Activated T-cell treated with anti-CD3 and anti-CD28 coated beads, Interleukin-2, amount 50 U/mL, for 72 hours (primary cell): ENCODE measurements around the gene TMPRSS7. TPM values are rescaled to one million over a fixed set of nuclear protein-coding genes. Genes with fewer than 3 reads are reported as not detected.

ENCODE experiments used
- ATAC-seq, 2 donors: fragments of 150-1000 bp; cut with Tn5 transposase; replicated peaks in 1 of 2; 2 replicates each; pipeline ENCODE4 v1.10.0; 2021; ENCODE audit warnings: moderate library complexity in 2 of 2, mild to moderate bottlenecking in 1 of 2
- DNase-seq, 2 donors: peaks; one replicate each; pipeline ENCODE4 v3.0.0; 2021 to 2022; ENCODE audit warnings: mixed read lengths in 1 of 2
- H3K27ac Mint-ChIP-seq: one replicate; pipeline ENCODE4 v1.8.0; 2022; ENCODE audit warnings: mild to moderate bottlenecking, moderate library complexity, mixed read lengths
- H3K27me3 Mint-ChIP-seq: one replicate; pipeline ENCODE4 v1.8.0; 2022; ENCODE audit warnings: low read depth, mixed read lengths
- H3K36me3 Mint-ChIP-seq, 2 donors: one replicate each; pipeline ENCODE4 v1.8.0; 2022; ENCODE audit warnings: mixed read lengths in 2 of 2, mild to moderate bottlenecking in 1 of 2; ENCODE audit not compliant: insufficient read depth in 2 of 2
- H3K4me1 Mint-ChIP-seq: one replicate; pipeline ENCODE4 v1.8.0; 2022; ENCODE audit warnings: low read depth, mixed read lengths
- H3K4me3 Mint-ChIP-seq, 2 donors: one replicate each; pipeline ENCODE4 v1.8.0; 2022; ENCODE audit warnings: mild to moderate bottlenecking in 2 of 2, mixed read lengths in 2 of 2, moderate library complexity in 2 of 2
- H3K9me3 Mint-ChIP-seq, 2 donors: one replicate each; pipeline ENCODE4 v1.8.0; 2022; ENCODE audit warnings: mixed read lengths in 2 of 2
- total RNA-seq, 2 donors: library from RNA; stranded (reverse); gene quantifications; one replicate each; pipeline ENCODE4 v1.2.3, GENCODE V29; 2022

TMPRSS7 gene
- total RNA-seq, 2 donors from 2014 or later: 0.09 to 0.17 TPM

DNA sequence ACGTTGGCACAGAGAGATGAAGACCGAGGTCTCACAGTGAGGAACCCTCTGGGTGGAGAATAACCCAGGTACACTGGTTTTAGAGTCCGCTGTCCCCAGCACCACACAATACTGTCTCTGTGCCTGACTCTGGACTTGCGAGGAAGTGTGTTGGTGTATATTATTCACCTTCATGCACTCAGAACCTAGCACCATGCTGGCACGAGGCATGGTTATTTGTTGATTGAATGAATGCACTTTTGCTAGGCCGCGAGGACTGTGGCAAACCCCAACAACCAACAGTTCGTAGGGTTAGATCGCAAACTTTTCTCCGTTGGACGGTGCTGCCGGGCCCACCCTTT, 51.2 kb downstream of the TMPRSS7 start:
- H3K9me3 Mint-ChIP-seq: no peaks in the 10 kb centered on the region
- no peak for DNase-seq
- H3K27ac Mint-ChIP-seq: no peak overlapping the region
- ATAC-seq: peak; percentile 1 to 2
- H3K27me3 Mint-ChIP-seq: peaks cover 20% of the 10 kb centered on the region
- peak overlapping the region; percentile 87 to 91 for H3K4me3 Mint-ChIP-seq
- peaks cover 29% of the 10 kb centered on the region for H3K4me1 Mint-ChIP-seq
- H3K36me3 Mint-ChIP-seq: no peaks in the 10 kb centered on the region

DNA sequence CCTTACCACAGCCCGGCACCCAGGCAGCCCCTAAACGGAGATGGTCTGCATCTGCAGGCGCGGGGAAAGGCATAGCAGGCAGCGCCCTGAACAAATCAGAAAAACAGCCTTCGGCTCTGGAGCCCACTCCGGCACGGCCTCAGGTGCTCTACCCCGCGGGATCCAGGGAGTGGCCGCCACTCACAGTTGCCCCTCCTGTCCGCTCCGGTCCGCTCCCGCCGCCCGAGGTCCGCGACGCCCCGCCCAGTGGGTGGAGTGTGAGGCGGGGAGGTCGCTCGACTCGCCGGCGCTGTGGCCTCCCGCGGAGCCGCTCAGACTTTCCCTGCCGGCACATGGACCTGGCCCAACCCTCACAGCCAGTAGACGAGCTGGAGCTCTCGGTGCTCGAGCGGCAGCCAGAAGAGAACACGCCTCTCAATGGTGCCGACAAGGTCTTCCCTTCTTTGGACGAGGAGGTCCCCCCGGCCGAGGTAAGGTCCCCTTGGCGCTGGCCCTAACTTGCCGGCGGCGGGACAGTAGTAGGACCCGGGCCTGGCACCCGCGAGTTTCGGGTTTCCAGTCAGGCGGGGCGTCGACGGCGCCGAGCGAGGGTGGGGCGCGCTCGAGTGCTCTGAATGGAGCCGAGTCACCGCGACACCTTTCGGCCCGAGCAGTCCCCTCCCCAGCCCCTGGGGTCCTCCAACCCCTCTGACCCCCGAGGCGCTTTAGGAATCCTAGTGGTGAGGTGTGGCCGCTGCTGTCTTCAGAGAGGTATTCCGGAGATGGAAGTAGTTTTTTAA, 51.7 kb downstream of the TMPRSS7 start, which contains the start of gene C3orf52:
TSS of gene C3orf52 (plus strand) at position 314 of the 779 bp plus-strand sequence. CDS start at position 333, 19 bp downstream.
- ATAC-seq (peak; percentile 94 to 95), DNase-seq (peak; percentile 79 to 80)
- H3K4me3 Mint-ChIP-seq: peak within 1 kb of the TSS; percentile 87 to 91
- peaks cover 20% of the 10 kb centered on the region for H3K27me3 Mint-ChIP-seq
- H3K36me3 Mint-ChIP-seq: no peaks in the 10 kb centered on the region
- no peaks in the 10 kb centered on the region for H3K9me3 Mint-ChIP-seq
- peak within 1 kb of the TSS; percentile 36 for H3K27ac Mint-ChIP-seq
- peaks cover 29% of the 10 kb centered on the region for H3K4me1 Mint-ChIP-seq

DNA sequence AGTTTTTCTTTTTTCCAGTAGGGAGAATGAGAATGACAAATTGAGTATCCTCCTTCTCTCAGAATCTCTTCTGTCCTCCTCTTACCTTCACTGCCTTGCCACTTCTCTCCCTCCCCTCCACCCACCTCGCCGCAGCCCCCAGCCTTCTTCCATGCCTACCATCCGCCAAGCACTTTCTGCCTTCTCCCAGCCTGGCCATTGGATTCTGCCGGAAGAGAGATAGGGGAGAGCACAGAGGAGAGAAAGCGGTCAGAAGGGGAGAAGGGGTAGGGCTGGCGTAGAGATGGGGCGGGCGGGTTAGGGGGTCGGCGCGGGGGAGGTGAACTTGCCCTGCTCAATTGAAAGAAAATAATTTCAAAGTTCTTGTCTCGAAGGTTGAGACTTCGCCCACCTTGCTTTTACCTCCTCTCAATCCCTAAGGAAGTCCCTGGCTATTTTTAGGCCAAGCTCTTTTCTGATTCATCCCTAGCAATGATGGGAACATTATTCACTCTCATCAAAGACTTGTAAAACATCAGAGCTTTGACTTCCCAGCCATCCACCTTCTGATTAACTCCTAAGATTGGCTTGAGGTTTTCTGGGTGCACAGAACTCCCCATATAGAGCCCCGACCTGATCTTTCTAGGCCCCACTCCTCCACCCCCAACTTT, 52.5 kb downstream of the TMPRSS7 start:
- H3K4me3 Mint-ChIP-seq: peak overlapping the region; percentile 87 to 91
- H3K9me3 Mint-ChIP-seq: no peaks in the 10 kb centered on the region
- H3K27me3 Mint-ChIP-seq: peaks cover 20% of the 10 kb centered on the region
- no peaks in the 10 kb centered on the region for H3K36me3 Mint-ChIP-seq
- H3K27ac Mint-ChIP-seq: peak overlapping the region; percentile 36
- DNase-seq (no peak), ATAC-seq (no peak)
- H3K4me1 Mint-ChIP-seq: peaks cover 29% of the 10 kb centered on the region

DNA sequence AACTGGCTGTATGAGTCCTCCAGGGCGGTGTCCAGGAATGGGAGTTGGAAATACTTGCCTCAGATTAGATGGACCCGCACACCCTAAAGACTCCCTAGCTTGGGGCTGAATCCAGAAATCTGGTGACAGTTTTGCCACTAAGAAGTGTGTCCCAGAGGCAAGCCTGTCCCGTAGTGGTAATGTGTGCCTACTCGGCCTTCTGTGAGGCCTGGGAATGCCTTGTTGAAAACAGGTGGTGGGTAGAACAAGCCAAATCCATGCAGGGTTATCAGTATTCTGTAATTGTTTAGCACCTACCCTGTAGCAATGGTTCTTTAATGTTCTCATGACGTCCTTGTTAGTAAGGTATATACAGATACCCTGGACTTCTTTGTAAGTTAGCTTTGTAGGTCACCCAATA, 53.2 kb downstream of the TMPRSS7 start:
- H3K27ac Mint-ChIP-seq: no peak overlapping the region
- H3K4me3 Mint-ChIP-seq: peak overlapping the region; percentile 87 to 91
- no peak for ATAC-seq

DNA sequence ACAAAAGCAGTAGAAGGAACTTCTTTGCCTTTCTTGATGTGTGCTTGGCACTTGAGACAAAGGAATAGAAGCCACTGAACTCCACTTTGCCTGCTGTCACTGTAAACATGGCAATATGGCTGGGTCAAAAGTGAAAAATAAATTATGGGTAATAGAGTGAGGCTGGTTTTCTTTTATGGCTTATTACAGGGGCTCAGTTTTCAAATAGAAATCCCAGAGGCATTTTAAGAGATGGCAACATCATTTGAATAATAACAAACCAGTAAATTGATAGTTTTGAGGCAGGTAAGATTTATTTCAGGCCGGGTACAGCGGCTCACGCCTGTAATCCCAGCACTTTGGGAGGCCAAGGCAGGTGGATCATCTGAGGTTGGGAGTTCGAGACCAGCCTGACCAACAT, 54.4 kb downstream of the TMPRSS7 start:
- H3K36me3 Mint-ChIP-seq: no peaks in the 10 kb centered on the region
- peaks cover 20% of the 10 kb centered on the region for H3K27me3 Mint-ChIP-seq
- peaks cover 44% of the 10 kb centered on the region for H3K4me1 Mint-ChIP-seq

More for the DNA sequence above, 53.2 kb downstream of the TMPRSS7 start:
- DNase-seq: no peak
- Mint-ChIP-seq H3K9me3 (no peaks in the 10 kb centered on the region), H3K27me3 (peaks cover 20% of the 10 kb centered on the region), H3K36me3 (no peaks in the 10 kb centered on the region), H3K4me1 (peaks cover 36% of the 10 kb centered on the region)

DNA sequence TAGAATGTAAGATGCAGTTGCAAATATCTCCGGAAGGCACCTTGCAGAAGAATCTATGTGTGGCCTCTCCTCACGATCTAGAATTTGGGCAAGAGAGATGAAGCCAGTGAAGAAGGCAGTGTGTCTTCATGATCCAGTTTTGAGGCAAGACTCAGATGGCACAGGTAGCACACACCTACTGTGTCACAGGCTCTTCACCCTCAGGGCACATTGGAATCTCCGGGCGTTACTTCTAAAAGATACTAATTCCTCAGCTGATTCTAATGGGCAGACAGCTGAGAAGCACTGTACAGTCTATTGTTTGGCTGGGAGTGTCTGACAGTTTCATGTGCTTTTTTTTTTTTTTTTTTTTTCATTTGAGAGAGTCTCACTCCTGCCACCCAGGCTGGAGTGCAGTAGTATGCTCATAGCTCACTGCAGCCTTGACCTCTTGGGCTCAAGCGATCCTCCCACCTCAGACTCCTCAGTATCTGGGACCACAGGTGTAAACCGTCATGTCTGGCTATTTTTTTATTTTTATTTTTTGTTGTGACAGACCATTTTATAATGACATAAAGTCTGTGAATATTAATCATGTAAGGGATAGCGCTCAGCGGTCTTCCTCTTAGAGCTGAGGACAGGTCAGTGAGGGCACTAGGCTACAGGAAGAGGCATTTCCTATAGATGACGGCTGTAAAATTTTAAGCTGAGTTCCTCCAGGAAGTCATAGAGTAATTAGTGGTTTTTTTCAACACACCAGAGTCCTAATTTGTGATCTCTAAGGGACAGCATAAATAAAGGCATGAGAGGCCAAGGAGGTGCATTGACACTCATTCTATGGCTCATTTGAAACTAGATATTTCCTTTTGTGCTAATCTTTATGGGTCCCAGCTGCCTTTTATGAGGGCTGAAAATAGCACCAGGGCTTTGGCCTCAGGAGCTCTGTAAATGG, 55.7 kb downstream of the TMPRSS7 start:
- DNase-seq (no peak), ATAC-seq (no peak)
- H3K36me3 Mint-ChIP-seq: no peaks in the 10 kb centered on the region
- H3K27ac Mint-ChIP-seq: no peak overlapping the region
- peaks cover 44% of the 10 kb centered on the region for H3K4me1 Mint-ChIP-seq
- H3K9me3 Mint-ChIP-seq: no peaks in the 10 kb centered on the region
- H3K4me3 Mint-ChIP-seq: no peak overlapping the region
- peaks cover 20% of the 10 kb centered on the region for H3K27me3 Mint-ChIP-seq

More for the DNA sequence above, 54.4 kb downstream of the TMPRSS7 start:
- DNase-seq (no peak), ATAC-seq (no peak)
- Mint-ChIP-seq H3K27ac (no peak overlapping the region), H3K9me3 (no peaks in the 10 kb centered on the region), H3K4me3 (no peak overlapping the region)

DNA sequence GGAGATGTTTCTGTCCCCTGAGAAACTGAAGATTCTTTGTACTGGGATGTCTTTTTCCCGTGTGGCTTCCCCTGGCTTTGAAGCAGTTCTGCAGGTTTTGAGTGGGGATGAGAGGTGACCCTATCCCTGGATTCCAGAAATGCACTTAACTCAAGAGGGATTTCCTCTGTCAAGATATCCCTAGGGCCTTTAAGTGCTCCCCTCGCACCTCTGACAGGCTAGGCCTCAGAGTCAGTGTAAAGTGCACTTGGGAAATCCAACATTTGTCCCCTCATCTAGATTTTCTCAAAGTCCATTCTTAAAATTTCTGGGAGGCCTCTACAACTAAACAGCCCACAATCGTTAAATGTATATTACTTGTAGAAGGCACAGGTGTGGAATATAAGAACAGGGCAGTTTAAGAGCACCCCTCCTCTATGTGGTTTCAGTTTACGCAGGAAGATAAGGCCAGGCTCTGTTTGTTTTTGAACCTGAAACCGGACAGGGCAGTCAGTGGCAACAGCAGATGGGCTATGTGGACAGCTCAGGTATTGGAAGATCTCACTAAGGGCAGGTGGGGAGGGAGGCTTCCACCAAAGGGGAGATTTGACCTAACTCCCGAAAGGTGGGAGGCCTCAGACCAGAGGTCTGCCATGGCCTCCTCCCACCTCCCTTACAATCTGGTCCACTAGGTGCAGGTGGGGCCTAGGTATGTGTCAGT, 56.5 kb downstream of the TMPRSS7 start:
- H3K4me1 Mint-ChIP-seq: peaks cover 41% of the 10 kb centered on the region

DNA sequence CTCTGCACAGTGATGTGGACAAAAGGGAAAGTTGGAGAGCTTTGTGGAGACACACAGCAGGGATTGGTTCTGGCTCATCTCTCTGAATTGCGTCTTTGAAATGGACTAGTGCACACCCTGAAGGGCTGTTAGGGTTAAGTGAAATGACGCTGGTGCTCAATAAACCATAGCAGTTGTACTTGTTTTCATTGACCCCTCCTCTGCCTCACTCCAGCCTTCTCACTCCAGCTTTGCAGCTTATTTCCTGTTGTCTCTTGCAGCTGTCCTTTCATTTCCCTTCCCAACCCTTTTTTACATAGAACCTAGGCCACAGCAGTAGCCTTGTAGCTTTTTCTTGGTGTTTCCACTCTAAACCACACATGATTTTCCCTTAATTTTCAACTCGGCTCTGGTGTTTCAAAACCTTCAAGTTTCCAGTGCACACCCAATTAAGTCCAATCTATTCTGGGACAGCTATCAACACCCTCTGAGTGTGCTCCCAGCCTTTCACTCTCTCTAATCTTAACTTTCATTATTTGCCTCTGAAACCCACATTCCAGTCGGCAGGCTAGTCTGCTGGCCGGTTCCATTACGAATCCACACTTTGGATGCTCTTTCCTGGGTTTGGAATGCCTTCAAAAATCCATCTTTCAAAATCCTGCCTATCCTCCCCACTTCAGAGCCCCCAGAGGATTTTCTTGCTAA, 58.1 kb downstream of the TMPRSS7 start:
- ATAC-seq: no peak

More for the DNA sequence above, 56.5 kb downstream of the TMPRSS7 start:
- ATAC-seq (no peak), DNase-seq (no peak)
- Mint-ChIP-seq H3K27ac (no peak overlapping the region), H3K36me3 (no peaks in the 10 kb centered on the region), H3K4me3 (no peak overlapping the region), H3K9me3 (no peaks in the 10 kb centered on the region), H3K27me3 (peaks cover 20% of the 10 kb centered on the region)

DNA sequence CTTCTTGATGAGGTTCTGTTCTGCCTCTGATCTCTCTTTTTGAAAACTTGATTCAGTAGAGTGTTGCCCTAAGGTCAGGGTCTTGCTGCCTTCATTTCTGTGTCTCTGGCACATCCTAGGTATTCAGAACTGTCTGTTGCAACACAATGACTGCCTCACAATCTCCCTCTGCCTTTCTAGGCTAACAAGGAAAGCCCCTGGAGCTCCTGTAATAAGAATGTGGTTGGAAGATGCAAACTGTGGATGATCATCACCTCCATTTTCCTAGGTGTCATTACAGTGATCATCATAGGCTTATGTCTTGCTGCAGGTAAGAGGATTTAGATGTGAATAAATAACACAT, 58.6 kb downstream of the TMPRSS7 start:
- H3K4me3 Mint-ChIP-seq: no peak overlapping the region
- H3K4me1 Mint-ChIP-seq: peaks cover 36% of the 10 kb centered on the region
- H3K9me3 Mint-ChIP-seq: no peaks in the 10 kb centered on the region
- DNase-seq: no peak
- ATAC-seq: no peak
- peaks cover 8% of the 10 kb centered on the region for H3K27me3 Mint-ChIP-seq
- no peak overlapping the region for H3K27ac Mint-ChIP-seq
- H3K36me3 Mint-ChIP-seq: no peaks in the 10 kb centered on the region

More for the DNA sequence above, 58.1 kb downstream of the TMPRSS7 start:
- Mint-ChIP-seq H3K4me3 (no peak overlapping the region), H3K9me3 (no peaks in the 10 kb centered on the region), H3K27me3 (peaks cover 11% of the 10 kb centered on the region), H3K4me1 (peaks cover 36% of the 10 kb centered on the region), H3K36me3 (no peaks in the 10 kb centered on the region), H3K27ac (no peak overlapping the region)
- no peak for DNase-seq

DNA sequence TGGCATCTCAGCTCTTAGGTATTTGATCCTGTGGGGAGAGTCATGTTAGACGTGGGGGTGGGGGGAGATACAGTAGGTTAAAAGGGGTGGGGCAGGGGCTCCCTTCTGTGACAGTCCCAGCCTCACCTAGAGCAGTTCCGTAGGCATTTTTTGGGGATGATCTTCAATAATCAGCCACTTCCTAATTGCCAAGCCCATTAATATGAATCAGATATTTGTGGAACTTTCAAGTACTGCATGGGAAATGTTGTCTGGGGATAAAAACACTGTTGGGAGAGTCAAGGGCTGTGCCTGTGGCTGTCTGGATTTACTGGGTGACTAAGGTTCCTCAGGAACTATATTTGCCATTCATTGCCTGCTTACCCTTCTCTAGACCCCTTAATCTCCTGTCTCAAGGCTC, 61.2 kb downstream of the TMPRSS7 start:
- Mint-ChIP-seq H3K4me1 (peaks cover 35% of the 10 kb centered on the region), H3K9me3 (no peaks in the 10 kb centered on the region), H3K4me3 (no peak overlapping the region), H3K27me3 (no peaks in the 10 kb centered on the region), H3K36me3 (no peaks in the 10 kb centered on the region), H3K27ac (no peak overlapping the region)
- no peak for ATAC-seq
- no peak for DNase-seq

DNA sequence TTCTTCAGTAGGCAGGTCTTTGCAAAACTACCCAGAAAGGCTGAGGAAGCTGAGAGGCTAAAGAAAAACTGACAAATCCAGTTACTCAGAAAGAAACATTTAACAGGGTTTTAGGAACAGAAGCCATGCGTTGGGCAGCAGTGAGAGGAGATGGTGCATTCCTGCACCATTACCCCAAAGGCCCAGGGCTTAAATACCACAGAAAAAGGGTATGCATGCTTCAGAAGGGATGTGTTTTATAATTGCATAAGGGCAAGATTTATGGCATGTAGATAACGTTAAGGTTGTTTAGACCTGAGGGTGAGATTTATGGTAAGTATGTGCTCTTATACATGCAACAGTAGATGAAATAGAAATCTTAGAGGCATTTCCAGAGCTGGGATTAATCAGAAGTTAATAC, 61.6 kb downstream of the TMPRSS7 start:
- Mint-ChIP-seq H3K4me1 (peaks cover 35% of the 10 kb centered on the region), H3K9me3 (no peaks in the 10 kb centered on the region), H3K4me3 (no peak overlapping the region), H3K27me3 (no peaks in the 10 kb centered on the region), H3K36me3 (no peaks in the 10 kb centered on the region), H3K27ac (no peak overlapping the region)
- no peak for DNase-seq
- ATAC-seq: no peak

DNA sequence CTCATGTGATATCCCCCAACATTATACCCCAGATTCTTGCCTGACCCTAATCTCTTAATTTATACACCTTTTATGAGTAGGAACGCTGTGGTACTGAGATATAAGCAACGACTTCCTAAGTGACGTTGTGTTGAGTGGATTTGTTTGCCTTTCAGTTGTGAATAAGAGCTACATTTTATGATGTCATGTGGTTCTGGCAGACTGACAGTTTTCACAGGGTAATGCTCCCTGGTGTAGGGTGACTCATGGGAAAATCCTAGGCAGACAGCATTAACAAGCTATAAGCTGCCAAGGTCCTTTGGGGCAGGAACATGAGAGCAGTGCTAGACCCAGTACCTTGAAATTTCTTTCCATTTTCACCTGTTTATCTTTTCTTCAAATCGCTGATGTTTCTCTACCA, 62.8 kb downstream of the TMPRSS7 start:
- H3K36me3 Mint-ChIP-seq: no peaks in the 10 kb centered on the region
- no peaks in the 10 kb centered on the region for H3K9me3 Mint-ChIP-seq
- peaks cover 39% of the 10 kb centered on the region for H3K4me1 Mint-ChIP-seq
- no peak overlapping the region for H3K27ac Mint-ChIP-seq
- peak; percentile 51 to 54 for DNase-seq
- peak overlapping the region in 1 of 2 donors; percentile 39 for H3K4me3 Mint-ChIP-seq
- ATAC-seq: peak; percentile 99
- H3K27me3 Mint-ChIP-seq: no peaks in the 10 kb centered on the region
